ENCODE data around the gene SLC18A2.

Gene SLC18A2

DNA sequence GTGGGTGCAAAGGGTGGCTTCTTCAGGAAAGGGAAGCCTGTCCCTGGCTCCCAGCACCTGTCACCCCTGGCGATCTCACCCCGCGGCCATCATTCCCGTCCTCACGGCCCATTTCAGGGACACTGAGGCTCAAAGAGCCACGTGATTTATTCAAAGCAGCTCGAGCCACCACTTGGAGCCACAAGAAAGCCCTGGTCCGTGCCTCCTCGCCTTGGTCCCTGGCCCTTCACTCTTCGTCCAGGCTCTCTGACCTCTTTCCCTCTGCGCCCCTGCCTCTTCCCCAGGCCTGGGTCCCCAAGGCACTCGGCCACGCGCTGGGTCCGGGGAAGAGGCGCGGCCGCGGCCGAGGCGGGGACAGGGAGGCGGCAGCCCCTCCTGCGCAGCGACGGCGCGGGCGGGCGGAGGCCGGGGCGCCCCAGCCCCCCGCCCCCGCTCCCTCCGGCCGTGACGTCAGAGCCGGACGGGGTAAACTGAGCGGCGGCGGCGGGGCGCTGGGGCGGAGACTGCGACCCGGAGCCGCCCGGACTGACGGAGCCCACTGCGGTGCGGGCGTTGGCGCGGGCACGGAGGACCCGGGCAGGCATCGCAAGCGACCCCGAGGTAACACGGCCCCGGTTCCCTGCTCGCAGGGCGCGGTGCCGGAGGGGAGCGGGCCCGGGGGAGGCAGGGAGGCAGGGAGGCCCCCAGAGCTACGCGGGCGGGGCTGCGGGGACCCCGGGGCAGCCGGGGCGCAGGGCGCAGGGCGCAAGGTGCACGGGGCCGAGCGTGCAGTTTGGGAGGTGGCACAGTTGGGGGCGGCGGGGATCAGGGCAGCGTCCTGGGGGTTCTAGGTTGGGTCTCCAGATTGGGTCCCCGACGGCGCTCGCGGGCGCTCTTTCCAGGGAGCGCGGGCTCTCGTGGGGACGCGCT is at the start of gene SLC18A2:
SLC18A2 (plus strand) TSS at position 494 of the 909 bp plus-strand sequence. CDS start 580 bp downstream, outside the sequence.
- no peak for DNase-seq (ENCODE audit: low read depth)
- H3K4me3 ChIP-seq (ENCODE audit: low read depth, low read length): no peak within 1 kb of the TSS
- TF ChIP-seq CTCF (IDR thresholded peaks at IDR 0.05; ENCODE audit: low read depth, low read length, missing control alignments): no peak

DNA sequence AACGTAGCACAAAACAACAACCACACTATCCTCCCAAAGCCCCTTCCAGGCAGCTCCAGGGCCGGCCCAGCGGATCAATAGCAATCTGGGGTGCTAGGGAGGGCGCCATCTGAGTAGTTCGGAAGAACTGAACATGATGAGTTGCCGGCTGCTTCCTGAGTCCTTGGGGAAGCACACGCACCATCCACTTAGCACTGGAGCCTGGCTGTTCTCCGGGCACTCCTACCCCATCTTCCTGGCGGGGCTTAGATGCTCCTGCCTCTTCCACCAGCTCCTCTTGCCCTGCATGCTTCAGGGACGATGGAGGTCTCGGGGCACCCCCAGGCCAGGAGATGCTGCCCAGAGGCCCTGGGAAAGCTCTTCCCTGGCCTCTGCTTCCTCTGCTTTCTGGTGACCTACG is 43.7 kb upstream of the SLC18A2 start, which contains the start of gene KCNK18:
KCNK18 (plus strand) TSS at position 301 of the 400 bp plus-strand sequence; CDS start at position 301, 0 bp downstream.
- no peak within 1 kb of the TSS for H3K4me3 ChIP-seq (ENCODE audit: low read depth, low read length)
- no peak for DNase-seq (ENCODE audit: low read depth)
- no peak for TF ChIP-seq CTCF (IDR thresholded peaks at IDR 0.05; ENCODE audit: low read depth, low read length, missing control alignments)

- no peak for DNase-seq (ENCODE audit: low read depth)
- TF ChIP-seq CTCF (IDR thresholded peaks at IDR 0.05; ENCODE audit: low read depth, low read length, missing control alignments): no peak
- no peak overlapping the region for H3K4me3 ChIP-seq (ENCODE audit: low read depth, low read length)
Measured at GRCh38 chr10:117198088-117198487, 42.8 kb upstream of the SLC18A2 start.

DNA sequence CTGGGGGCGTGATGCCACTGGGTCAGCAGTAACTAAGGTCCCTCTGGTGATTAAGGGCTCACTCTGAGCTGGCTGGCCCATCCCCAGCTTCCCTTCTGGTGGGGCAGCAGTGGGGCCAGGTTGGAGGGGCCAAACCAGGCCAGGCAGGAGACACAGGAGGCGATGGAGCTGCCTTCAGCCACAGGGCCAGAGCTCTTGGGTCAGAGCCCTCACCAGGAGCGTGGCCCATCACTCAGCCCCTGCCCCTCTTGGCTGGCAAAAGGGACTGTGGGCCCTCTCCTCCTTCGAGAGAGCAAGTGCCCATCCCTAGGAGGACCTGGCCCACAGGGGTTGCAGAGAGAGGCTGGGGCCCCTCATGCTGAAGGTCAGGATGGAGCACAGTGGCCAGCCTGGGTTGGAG is 39.1 kb upstream of the SLC18A2 start:
- no peak for TF ChIP-seq CTCF (IDR thresholded peaks at IDR 0.05; ENCODE audit: low read depth, low read length, missing control alignments)
- DNase-seq (ENCODE audit: low read depth): no peak
- no peak overlapping the region for H3K4me3 ChIP-seq (ENCODE audit: low read depth, low read length)

DNA sequence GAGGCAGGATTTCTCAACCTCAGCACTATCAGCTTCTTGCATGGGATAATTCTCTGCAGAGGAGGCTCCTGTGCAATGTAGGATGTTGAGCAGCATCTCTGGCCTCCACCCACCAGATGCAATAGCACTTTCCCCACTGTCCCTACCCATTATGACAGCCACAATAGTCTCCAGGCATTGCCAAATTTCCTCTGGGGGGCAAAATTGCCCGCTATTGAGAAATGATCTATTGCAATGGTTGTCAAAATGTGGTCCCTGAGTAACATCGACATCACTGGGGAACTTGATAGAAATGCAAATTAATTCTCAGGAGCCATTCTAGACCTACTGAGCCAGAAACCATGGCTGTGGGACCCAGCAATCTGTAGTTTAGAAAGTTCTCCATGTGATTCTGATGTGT is 36.6 kb upstream of the SLC18A2 start:
- TF ChIP-seq CTCF (IDR thresholded peaks at IDR 0.05; ENCODE audit: low read depth, low read length, missing control alignments): no peak
- no peak for DNase-seq (ENCODE audit: low read depth)
- H3K4me3 ChIP-seq (ENCODE audit: low read depth, low read length): no peak overlapping the region

GRCh38 chr10:117212176-117212575 is 28.7 kb upstream of the SLC18A2 start:
- no peak for DNase-seq (ENCODE audit: low read depth)
- no peak for TF ChIP-seq CTCF (IDR thresholded peaks at IDR 0.05; ENCODE audit: low read depth, low read length, missing control alignments)
- no peak overlapping the region for H3K4me3 ChIP-seq (ENCODE audit: low read depth, low read length)
